SK-N-SH treated with all-trans-retinoic acid at 6 μM for 48 hours (cell line): ENCODE data around the gene SEC14L5.

ENCODE experiments used
- CSDC2 ChIP-seq: fragments of 250-450 bp; sonication (Bioruptor Pico); IDR thresholded peaks from 2 replicates; pipeline ENCODE4 v1.5.0; 2020; ENCODE audit warnings: mild to moderate bottlenecking, moderate library complexity
- RARB ChIP-seq: fragments of 250-450 bp; sonication (Bioruptor Pico); IDR thresholded peaks from 2 replicates; pipeline ENCODE4 v1.8.0; 2021; ENCODE audit warnings: mild to moderate bottlenecking, moderate library complexity
- ZFP3 ChIP-seq: fragments of 250-450 bp; sonication (Bioruptor Pico); IDR thresholded peaks from 2 replicates; pipeline ENCODE4 v1.5.0; 2020; ENCODE audit warnings: mild to moderate bottlenecking, moderate library complexity

DNA sequence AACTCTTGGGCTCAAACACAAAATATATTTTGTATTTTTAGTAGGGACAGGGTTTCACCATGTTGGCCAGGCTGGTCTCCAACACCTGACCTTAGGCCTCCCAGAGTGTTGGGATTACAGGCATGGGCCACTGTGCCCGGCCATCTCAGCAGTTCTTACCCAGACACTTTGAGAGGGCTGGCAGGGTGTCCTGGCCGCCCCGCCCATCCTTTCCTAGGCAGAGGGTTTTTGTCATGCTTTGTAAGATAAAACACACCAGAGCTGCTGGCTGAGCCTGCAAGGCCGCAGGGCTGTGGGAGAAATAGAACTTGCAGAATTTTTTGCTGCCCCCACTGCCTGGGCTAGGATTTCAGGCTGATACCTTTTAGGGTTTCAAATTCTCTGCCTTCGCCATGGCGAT lies 29.9 kb upstream of the SEC14L5 start:
- TF ChIP-seq ZFP3 (CRISPR knock-in tag) (no peak), RARB (CRISPR knock-in tag) (no peak), CSDC2 (CRISPR knock-in tag) (no peak)
